GM12874 (cell line): ENCODE results near the gene FAM237B.

ENCODE experiments used
- TF ChIP-seq, protein P1 (sequence below): IDR thresholded peaks from 2 replicates; pipeline ENCODE4 v1.5.1; 2011; ENCODE audit warnings: low read depth, mild to moderate bottlenecking, control low read depth, low read length, moderate library complexity; ENCODE audit not compliant: insufficient read depth

Gene FAM237B

DNA sequence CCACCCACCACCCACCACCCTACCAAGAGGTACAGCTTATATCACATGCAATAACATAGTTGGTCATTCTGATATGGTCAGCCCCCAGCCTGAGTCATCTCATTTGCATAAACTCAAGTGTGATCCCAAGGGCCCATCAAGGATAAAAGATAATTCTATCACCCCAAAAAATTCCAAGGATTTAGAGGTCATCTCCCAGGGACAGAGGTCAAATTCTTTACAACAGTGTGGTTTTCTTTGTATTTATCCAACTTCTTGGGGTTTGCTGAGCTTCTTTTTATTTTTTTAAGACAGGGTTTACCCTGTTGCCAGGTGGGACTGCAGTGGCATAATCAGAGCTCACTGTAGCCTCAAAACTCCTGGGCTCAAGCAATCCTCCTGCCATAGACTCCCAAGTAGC lies 16.0 kb upstream of the FAM237B start:
- TF ChIP-seq, protein P1, sequence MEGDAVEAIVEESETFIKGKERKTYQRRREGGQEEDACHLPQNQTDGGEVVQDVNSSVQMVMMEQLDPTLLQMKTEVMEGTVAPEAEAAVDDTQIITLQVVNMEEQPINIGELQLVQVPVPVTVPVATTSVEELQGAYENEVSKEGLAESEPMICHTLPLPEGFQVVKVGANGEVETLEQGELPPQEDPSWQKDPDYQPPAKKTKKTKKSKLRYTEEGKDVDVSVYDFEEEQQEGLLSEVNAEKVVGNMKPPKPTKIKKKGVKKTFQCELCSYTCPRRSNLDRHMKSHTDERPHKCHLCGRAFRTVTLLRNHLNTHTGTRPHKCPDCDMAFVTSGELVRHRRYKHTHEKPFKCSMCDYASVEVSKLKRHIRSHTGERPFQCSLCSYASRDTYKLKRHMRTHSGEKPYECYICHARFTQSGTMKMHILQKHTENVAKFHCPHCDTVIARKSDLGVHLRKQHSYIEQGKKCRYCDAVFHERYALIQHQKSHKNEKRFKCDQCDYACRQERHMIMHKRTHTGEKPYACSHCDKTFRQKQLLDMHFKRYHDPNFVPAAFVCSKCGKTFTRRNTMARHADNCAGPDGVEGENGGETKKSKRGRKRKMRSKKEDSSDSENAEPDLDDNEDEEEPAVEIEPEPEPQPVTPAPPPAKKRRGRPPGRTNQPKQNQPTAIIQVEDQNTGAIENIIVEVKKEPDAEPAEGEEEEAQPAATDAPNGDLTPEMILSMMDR, result no peak

GRCh38 chr7:90334193-90334843 lies 13.2 kb upstream of the FAM237B start:
- TF ChIP-seq, protein P1, result no peak

DNA sequence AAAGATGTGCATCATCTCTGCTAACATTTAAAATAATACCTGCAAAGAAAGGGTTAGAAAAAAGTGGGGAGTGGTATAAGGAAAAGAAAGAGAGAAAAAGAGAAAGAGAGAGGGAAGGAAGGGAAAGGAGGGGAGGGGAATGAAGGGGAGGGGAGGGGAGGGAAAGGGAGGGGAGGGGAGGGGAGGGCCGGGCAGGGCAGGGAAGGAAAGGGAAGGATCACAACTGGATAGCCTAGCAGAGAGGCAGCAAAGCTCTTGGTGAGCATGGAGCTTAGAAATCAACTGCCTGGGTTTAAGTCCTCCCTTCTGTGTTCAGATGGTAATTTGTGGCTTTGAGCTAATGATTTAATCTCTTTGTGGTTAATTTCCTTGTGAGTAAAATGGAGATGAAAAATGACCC lies 5.4 kb upstream of the FAM237B start:
- TF ChIP-seq, protein P1, result no peak

DNA sequence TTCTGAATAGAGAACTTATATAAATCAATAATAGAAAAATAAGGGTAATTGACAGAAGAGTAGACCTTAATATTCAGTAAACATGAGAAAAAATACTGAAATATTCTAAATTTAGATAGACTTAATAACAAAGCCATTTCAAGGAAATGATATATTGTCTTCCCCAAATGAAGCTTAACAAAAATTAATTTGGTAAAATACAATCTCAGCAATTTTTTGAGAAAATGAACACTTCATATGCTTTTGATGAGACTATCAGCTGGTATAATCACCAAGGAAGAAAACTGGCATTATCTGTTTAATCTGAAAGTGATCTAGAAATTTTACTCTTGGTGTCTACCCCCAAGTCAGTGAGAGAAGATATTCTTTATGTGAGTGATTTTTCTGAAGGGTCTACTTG lies 1.7 kb upstream of the FAM237B start:
- TF ChIP-seq, protein P1, result no peak

DNA sequence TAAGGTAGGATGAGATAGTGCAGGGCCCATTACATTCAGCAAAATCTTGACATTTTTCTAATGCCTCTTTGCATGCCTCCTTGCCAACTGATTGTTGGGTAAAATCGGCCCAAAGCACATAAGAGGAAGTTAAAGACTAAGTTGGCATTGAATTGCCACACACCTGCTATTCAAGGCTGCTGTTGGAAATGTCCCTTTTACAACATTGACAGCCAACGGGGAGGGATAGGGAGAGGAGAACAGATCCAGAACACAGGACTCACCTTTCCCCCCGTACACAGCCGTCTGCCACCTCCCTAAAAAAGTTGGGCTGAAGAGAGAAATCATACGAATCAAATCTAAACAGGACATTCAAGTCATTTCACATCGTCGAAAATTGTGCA lies 695 bp downstream of the FAM237B start:
- TF ChIP-seq, protein P1, result no peak

DNA sequence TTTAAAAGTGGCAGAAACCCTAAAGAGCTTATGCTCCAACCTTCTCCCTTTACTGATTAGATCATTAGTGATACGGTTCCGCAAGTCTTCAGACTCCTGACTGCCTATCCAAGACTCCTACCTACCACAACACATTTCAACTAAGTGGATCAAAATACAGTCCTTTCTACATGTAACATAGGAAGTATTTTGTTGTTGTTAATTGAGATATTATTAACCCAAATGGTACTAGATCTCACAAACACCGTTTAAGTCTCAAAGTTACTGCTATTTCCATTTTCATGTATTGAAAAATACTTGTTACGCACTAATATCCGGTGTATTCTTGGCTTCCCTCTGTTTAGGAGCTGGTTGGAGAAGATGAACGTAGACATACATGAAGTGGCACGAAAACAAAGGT lies 1.1 kb downstream of the FAM237B start:
- TF ChIP-seq, protein P1, result no peak

DNA sequence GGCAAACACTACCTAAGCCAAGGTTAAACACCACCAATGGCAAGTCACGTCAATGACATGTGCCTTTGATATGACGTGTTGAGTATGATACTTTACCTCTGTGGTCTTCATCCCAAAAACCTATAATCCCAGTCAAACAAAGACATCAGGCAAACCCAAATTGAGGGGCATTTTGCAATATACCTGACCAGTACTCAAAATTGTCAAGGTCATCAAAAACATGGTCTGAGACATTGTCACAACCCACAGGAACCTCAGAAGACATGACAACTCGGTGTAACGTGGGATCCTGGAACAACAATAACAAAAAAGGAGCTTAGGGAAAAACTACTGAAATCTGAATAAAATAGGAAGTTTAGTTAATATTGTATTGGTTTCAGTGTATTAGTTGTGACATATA lies 7.2 kb downstream of the FAM237B start:
- TF ChIP-seq, protein P1, result no peak
